Neural cell (in vitro differentiated cells): Measurements from ENCODE around the gene TPRKB. TPM values are rescaled to one million over a fixed set of nuclear protein-coding genes. Genes with fewer than 3 reads are reported as not detected.

Experiments
- H2AFZ ChIP-seq: fragments of 200-600, 300-800 bp; sonication (generic), shearing (Covaris generic); 2 replicates; pipeline ENCODE4 v1.6.0; 2014; ENCODE audit warnings: low read depth, mild to moderate bottlenecking, antibody characterized with exemption, low read length, moderate library complexity
- H3F3A ChIP-seq: fragments of 200-600 bp; shearing (Covaris generic); 2 replicates; pipeline ENCODE4 v1.6.1; 2016; ENCODE audit warnings: mild to moderate bottlenecking, moderate library complexity, mixed read lengths, antibody characterized with exemption, low read length; ENCODE audit not compliant: insufficient read depth, poor library complexity, severe bottlenecking
- H3K27ac ChIP-seq: fragments of 200-600, 300-800 bp; sonication (generic), shearing (Covaris generic); 2 replicates; pipeline ENCODE4 v1.5.1; 2014; ENCODE audit warnings: mild to moderate bottlenecking, low read length, moderate library complexity
- H3K27me3 ChIP-seq: fragments of 300-800, 200-600 bp; sonication (generic), shearing (Covaris generic); 2 replicates; pipeline ENCODE4 v1.6.0; 2014; ENCODE audit warnings: mild to moderate bottlenecking, low read depth, low read length, moderate library complexity; ENCODE audit not compliant: insufficient read depth
- H3K36me3 ChIP-seq: fragments of 300-800, 200-600 bp; sonication (generic), shearing (Covaris generic); 2 replicates; pipeline ENCODE4 v1.5.1; 2014; ENCODE audit warnings: mild to moderate bottlenecking, antibody characterized with exemption, low read length, moderate library complexity; ENCODE audit not compliant: insufficient read depth
- H3K4me2 ChIP-seq: fragments of 300-800, 200-600 bp; sonication (generic), shearing (Covaris generic); 2 replicates; pipeline ENCODE4 v1.6.0; 2014; ENCODE audit warnings: mild to moderate bottlenecking, low read length
- H3K4me3 ChIP-seq: fragments of 300-800, 200-600 bp; sonication (generic), shearing (Covaris generic); 2 replicates; pipeline ENCODE4 v1.5.1; 2014; ENCODE audit warnings: mild to moderate bottlenecking, low read length, moderate library complexity
- H3K79me2 ChIP-seq: fragments of 200-600 bp; shearing (Covaris generic); replicated peaks from 2 replicates; pipeline ENCODE4 v1.6.0; 2014; ENCODE audit warnings: mild to moderate bottlenecking, low read length, moderate library complexity; ENCODE audit not compliant: insufficient read depth
- H3K9ac ChIP-seq: fragments of 300-800, 200-600 bp; sonication (generic), shearing (Covaris generic); 2 replicates; pipeline ENCODE4 v1.6.1; 2016; ENCODE audit warnings: mild to moderate bottlenecking, low read length, mixed read lengths
- H3K9me2 ChIP-seq: fragments of 200-600 bp; shearing (Covaris generic); 2 replicates; pipeline ENCODE4 v1.6.1; 2016; ENCODE audit warnings: mild to moderate bottlenecking, low read length, mixed read lengths; ENCODE audit not compliant: insufficient read depth
- H3K9me3 ChIP-seq: fragments of 200-600, 300-800 bp; sonication (generic), shearing (Covaris generic); 2 replicates; pipeline ENCODE4 v1.6.1; 2016; ENCODE audit warnings: mild to moderate bottlenecking, mixed run types, low read length, moderate library complexity, mixed read lengths
- H4K20me1 ChIP-seq: fragments of 200-600 bp; shearing (Covaris generic); 2 replicates; pipeline ENCODE4 v1.6.1; 2016; ENCODE audit warnings: mild to moderate bottlenecking, mixed run types; ENCODE audit not compliant: insufficient read depth
- EP300 ChIP-seq: fragments of 450-650 bp; conservative IDR thresholded peaks from 2 replicates; pipeline ENCODE4 v1.6.1; 2014; ENCODE audit warnings: antibody characterized with exemption, mild to moderate bottlenecking, moderate library complexity; ENCODE audit not compliant: poor library complexity, severe bottlenecking
- EZH2 ChIP-seq: fragments of 200-600, 300-800 bp; shearing (Covaris generic), sonication (generic); IDR thresholded peaks from 2 replicates; pipeline ENCODE4 v1.6.1; 2014; ENCODE audit warnings: antibody characterized with exemption, low read length, borderline replicate concordance, mild to moderate bottlenecking; ENCODE audit not compliant: insufficient read depth, poor library complexity, severe bottlenecking
- MXI1 ChIP-seq: fragments of 450-650 bp; conservative IDR thresholded peaks from 2 replicates; pipeline ENCODE4 v1.6.1; 2014; ENCODE audit warnings: antibody characterized with exemption, mild to moderate bottlenecking; ENCODE audit not compliant: poor library complexity, severe bottlenecking
- POLR2AphosphoS5 ChIP-seq: IDR thresholded peaks from 2 replicates; pipeline ENCODE4 v1.6.1; 2012
- RAD21 ChIP-seq: fragments of 450-650 bp; conservative IDR thresholded peaks from 2 replicates; pipeline ENCODE4 v1.6.1; 2014; ENCODE audit warnings: antibody characterized with exemption, mild to moderate bottlenecking, moderate library complexity
- SMC3 ChIP-seq: fragments of 450-650 bp; conservative IDR thresholded peaks from 2 replicates; pipeline ENCODE4 v1.6.1; 2014; ENCODE audit warnings: antibody characterized with exemption, mild to moderate bottlenecking, moderate library complexity; ENCODE audit not compliant: poor library complexity
- TAF1 ChIP-seq: IDR thresholded peaks from 2 replicates; pipeline ENCODE4 v1.6.1; 2012; ENCODE audit warnings: low read depth
- polyA plus RNA-seq: library from polyadenylated mRNA; depleted of rRNA; stranded (reverse); fragments of >200 nt; gene quantifications from 2 replicates; pipeline ENCODE4 v1.2.3, GENCODE V29; 2014
- TF ChIP-seq, protein P1 (sequence below): fragments of 450-650 bp; IDR thresholded peaks from 2 replicates; pipeline ENCODE4 v1.5.1; 2014; ENCODE audit warnings: antibody characterized with exemption, mild to moderate bottlenecking, moderate library complexity; ENCODE audit not compliant: poor library complexity, severe bottlenecking
- TF ChIP-seq, protein P2 (sequence below): IDR thresholded peaks from 2 replicates; pipeline ENCODE4 v1.6.1; 2012; ENCODE audit warnings: borderline replicate concordance

TPRKB gene
- polyA plus RNA-seq, 1 donor from 2014 or later = 162 TPM

DNA sequence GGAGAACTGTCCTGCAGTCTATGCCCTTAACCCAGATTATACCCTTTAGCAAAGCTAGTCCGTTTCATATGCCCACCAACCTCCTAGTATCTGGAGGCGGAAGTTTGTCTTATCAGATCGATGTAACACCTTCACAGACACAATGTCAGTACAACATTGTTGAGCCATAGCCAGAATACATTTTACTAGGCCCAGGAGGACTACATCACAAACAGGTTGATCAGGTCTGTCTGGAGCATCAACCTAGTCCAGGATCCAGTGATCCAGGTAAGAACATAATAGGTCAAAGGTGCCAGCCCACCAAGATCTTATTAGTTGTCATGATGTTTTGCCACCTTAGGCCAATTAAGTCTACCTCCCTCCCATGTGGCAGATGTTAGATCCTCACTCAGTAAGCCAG, 2.0 kb upstream of the TPRKB start:
- no peak overlapping the region for H3K27ac ChIP-seq
- peaks cover 15% of the 10 kb centered on the region for H3K79me2 ChIP-seq
- H3K9me3 ChIP-seq = no peaks in the 10 kb centered on the region
- no peaks in the 10 kb centered on the region for H3K27me3 ChIP-seq
- no peaks in the 10 kb centered on the region for H3F3A ChIP-seq
- H3K9ac ChIP-seq = no peak overlapping the region
- no peaks in the 10 kb centered on the region for H4K20me1 ChIP-seq
- no peak overlapping the region for H2AFZ ChIP-seq
- no peaks in the 10 kb centered on the region for H3K36me3 ChIP-seq
- no peak overlapping the region for H3K4me2 ChIP-seq
- TF ChIP-seq, protein P1, sequence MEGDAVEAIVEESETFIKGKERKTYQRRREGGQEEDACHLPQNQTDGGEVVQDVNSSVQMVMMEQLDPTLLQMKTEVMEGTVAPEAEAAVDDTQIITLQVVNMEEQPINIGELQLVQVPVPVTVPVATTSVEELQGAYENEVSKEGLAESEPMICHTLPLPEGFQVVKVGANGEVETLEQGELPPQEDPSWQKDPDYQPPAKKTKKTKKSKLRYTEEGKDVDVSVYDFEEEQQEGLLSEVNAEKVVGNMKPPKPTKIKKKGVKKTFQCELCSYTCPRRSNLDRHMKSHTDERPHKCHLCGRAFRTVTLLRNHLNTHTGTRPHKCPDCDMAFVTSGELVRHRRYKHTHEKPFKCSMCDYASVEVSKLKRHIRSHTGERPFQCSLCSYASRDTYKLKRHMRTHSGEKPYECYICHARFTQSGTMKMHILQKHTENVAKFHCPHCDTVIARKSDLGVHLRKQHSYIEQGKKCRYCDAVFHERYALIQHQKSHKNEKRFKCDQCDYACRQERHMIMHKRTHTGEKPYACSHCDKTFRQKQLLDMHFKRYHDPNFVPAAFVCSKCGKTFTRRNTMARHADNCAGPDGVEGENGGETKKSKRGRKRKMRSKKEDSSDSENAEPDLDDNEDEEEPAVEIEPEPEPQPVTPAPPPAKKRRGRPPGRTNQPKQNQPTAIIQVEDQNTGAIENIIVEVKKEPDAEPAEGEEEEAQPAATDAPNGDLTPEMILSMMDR = no peak
- TF ChIP-seq RAD21 (no peak), MXI1 (no peak), POLR2AphosphoS5 (no peak), EP300 (no peak), TAF1 (no peak), EZH2 (no peak), SMC3 (no peak)
- TF ChIP-seq, protein P2, sequence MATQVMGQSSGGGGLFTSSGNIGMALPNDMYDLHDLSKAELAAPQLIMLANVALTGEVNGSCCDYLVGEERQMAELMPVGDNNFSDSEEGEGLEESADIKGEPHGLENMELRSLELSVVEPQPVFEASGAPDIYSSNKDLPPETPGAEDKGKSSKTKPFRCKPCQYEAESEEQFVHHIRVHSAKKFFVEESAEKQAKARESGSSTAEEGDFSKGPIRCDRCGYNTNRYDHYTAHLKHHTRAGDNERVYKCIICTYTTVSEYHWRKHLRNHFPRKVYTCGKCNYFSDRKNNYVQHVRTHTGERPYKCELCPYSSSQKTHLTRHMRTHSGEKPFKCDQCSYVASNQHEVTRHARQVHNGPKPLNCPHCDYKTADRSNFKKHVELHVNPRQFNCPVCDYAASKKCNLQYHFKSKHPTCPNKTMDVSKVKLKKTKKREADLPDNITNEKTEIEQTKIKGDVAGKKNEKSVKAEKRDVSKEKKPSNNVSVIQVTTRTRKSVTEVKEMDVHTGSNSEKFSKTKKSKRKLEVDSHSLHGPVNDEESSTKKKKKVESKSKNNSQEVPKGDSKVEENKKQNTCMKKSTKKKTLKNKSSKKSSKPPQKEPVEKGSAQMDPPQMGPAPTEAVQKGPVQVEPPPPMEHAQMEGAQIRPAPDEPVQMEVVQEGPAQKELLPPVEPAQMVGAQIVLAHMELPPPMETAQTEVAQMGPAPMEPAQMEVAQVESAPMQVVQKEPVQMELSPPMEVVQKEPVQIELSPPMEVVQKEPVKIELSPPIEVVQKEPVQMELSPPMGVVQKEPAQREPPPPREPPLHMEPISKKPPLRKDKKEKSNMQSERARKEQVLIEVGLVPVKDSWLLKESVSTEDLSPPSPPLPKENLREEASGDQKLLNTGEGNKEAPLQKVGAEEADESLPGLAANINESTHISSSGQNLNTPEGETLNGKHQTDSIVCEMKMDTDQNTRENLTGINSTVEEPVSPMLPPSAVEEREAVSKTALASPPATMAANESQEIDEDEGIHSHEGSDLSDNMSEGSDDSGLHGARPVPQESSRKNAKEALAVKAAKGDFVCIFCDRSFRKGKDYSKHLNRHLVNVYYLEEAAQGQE = no peak
- H3K4me3 ChIP-seq = no peak overlapping the region
- H3K9me2 ChIP-seq = no peaks in the 10 kb centered on the region

DNA sequence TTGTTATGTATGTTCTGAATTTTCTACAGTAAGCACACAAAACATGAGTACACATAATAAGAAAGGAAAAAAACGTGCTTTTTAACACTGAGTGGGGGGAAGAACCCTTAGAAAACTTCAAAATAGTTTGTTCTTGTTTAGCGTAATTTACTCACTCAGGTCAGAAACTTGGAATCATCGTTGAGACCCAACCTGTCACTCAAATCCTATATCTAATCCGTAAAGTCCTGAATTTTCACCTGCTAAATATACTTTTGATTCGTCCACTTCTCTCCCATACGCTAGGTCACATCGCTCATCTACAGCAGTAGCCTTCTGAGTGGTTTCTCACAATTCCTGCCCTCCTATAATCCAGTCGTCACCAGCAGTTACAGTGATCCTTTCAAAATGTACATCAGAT, 767 bp downstream of the TPRKB start:
- Histone ChIP-seq H3K4me3 (peak overlapping the region; percentile 82), H3K9ac (peak overlapping the region; percentile 69), H3F3A (no peaks in the 10 kb centered on the region), H3K9me3 (no peaks in the 10 kb centered on the region), H3K27me3 (no peaks in the 10 kb centered on the region), H4K20me1 (no peaks in the 10 kb centered on the region), H3K36me3 (no peaks in the 10 kb centered on the region), H2AFZ (no peak overlapping the region), H3K27ac (peak overlapping the region; percentile 67), H3K79me2 (peaks cover 15% of the 10 kb centered on the region), H3K9me2 (no peaks in the 10 kb centered on the region), H3K4me2 (peak overlapping the region; percentile 63)
- TF ChIP-seq POLR2AphosphoS5 (no peak), SMC3 (no peak), MXI1 (no peak), EZH2 (no peak), RAD21 (no peak), TAF1 (no peak), EP300 (no peak)
- TF ChIP-seq, protein P2 = no peak
- TF ChIP-seq, protein P1 = no peak
